IPS-NIHi11 (cell line): Measurements from ENCODE around the gene MAN1A2.
A peak's percentile ranks its signal among the peaks of the same experiment; 100 is the strongest.

Experiments used
- DNase-seq: peaks from one replicate; pipeline ENCODE4 v3.0.0; 2012; ENCODE audit warnings: mixed read lengths, low spot score

Gene MAN1A2

GRCh38 chr1:117495068-117495467 is 127.8 kb downstream of the MAN1A2 start:
- no peak for DNase-seq

- no peak for DNase-seq
These were observed 131.8 kb downstream of the MAN1A2 start for GRCh38 chr1:117499071-117499470.

- DNase-seq, result no peak
These were observed 133.3 kb downstream of the MAN1A2 start for GRCh38 chr1:117500584-117500983.

GRCh38 chr1:117501281-117501680 is 134.0 kb downstream of the MAN1A2 start:
- no peak for DNase-seq

GRCh38 chr1:117511273-117511672 is 144.0 kb downstream of the MAN1A2 start:
- DNase-seq, result no peak

- DNase-seq, result peak; percentile 7
These were observed 145.6 kb downstream of the MAN1A2 start for GRCh38 chr1:117512728-117513321.

- no peak for DNase-seq
These were observed 155.9 kb downstream of the MAN1A2 start for GRCh38 chr1:117523111-117523510.

- no peak for DNase-seq
These were observed 159.8 kb downstream of the MAN1A2 start for GRCh38 chr1:117527074-117527473.

GRCh38 chr1:117527566-117528102 is 160.4 kb downstream of the MAN1A2 start:
- DNase-seq, result no peak

GRCh38 chr1:117529683-117530082 is 162.4 kb downstream of the MAN1A2 start:
- DNase-seq, result no peak

- DNase-seq, result no peak
These were observed 164.0 kb downstream of the MAN1A2 start for GRCh38 chr1:117531222-117531621.

- DNase-seq, result peak; percentile 70
These were observed 167.8 kb downstream of the MAN1A2 start for GRCh38 chr1:117534995-117535467.

- DNase-seq, result no peak
These were observed 168.6 kb downstream of the MAN1A2 start for GRCh38 chr1:117535821-117536220.

- peak; percentile 74 for DNase-seq
These were observed 170.2 kb downstream of the MAN1A2 start for GRCh38 chr1:117537291-117537920.

GRCh38 chr1:117540532-117540931 is 173.3 kb downstream of the MAN1A2 start:
- no peak for DNase-seq

- no peak for DNase-seq
These were observed 173.8 kb downstream of the MAN1A2 start for GRCh38 chr1:117541003-117541402.

GRCh38 chr1:117541585-117541984 is 174.3 kb downstream of the MAN1A2 start:
- no peak for DNase-seq

GRCh38 chr1:117544509-117545109 is 177.4 kb downstream of the MAN1A2 start:
- DNase-seq, result no peak

- DNase-seq, result no peak
These were observed 179.2 kb downstream of the MAN1A2 start for GRCh38 chr1:117546467-117546866.

- no peak for DNase-seq
These were observed 186.2 kb downstream of the MAN1A2 start for GRCh38 chr1:117553471-117553870.

GRCh38 chr1:117555806-117556205 is 188.6 kb downstream of the MAN1A2 start:
- DNase-seq, result no peak

GRCh38 chr1:117556341-117556740 is 189.1 kb downstream of the MAN1A2 start:
- no peak for DNase-seq

GRCh38 chr1:117556976-117557375 is 189.7 kb downstream of the MAN1A2 start:
- DNase-seq, result no peak
